ENCODE results near the gene ATP8B4. TPM values are rescaled to one million over a fixed set of nuclear protein-coding genes. Genes with fewer than 3 reads are reported as not detected.

The ATP8B4 gene
- total and polyA plus RNA-seq, 2 donors (not counting 1 experiment from before 2014, with no cell fraction given), result 0.42 TPM; not detected in 1

DNA sequence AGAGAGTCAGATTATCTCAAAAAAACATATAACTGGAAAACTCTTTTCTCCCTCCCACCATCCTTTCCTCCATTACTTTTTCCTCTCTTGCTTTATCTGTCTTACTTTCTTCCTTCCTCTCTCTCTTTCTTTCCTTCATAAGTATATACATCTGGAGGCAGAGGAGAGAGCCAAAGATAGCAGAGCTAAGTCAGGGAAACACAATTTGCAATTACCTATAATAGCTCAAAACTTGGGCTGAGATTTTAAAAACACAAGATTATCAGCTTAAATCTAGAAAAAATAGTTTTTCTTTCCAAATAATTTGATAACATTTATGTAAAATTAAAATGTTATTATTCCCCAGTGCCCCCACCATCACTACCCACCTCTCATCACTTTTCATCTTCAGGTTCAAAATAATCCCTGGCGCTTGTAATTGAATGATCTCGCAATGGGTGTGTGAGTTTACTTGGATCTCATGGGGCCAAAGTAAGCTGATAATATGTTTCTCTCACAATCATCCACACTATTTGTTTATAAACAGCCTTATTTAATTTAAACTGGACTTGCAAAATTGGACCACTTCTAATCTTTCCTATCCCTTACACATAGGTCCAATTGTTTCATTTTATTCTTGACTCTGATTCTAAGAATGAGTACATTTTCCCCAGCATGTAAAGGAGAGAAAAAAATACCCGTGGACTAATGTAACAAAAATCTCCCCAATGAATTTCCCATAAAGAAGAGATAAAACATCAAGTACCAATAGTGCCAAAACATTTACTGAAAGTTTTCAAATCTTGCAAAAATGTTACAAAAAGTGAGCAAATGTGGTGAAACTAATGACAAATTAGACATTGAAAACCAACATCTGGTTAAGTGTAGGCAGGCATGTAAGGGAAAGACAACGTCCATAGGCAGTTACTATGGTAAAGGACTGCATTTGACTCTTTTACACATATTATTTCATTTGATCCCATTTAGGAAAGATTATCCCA lies 261.2 kb downstream of the ATP8B4 start:
- Mint-ChIP-seq H3K27ac (no peak overlapping the region), H3K27me3 (no peaks in the 10 kb centered on the region), H3K9me3 (ENCODE audit: insufficient read depth) (no peaks in the 10 kb centered on the region), H3K4me1 (no peaks in the 10 kb centered on the region), H3K4me3 (no peak overlapping the region)
- Histone ChIP-seq H3K79me2 (ENCODE audit: control insufficient read depth, insufficient read depth, low read length) (no peaks in the 10 kb centered on the region), H2AFZ (ENCODE audit: insufficient read depth, low read depth, low read length, poor library complexity, severe bottlenecking) (no peak overlapping the region), H3K4me2 (replicated peaks; ENCODE audit: low read depth, low read length, poor library complexity, severe bottlenecking) (no peak overlapping the region), H3K36me3 (replicated peaks in 1 of 2; ENCODE audit: control extremely low read depth in 1 of 2, control insufficient read depth in 1 of 2, extremely low read depth in 1 of 2, insufficient read depth in 2 of 2, low read length in 1 of 2) (no peaks in the 10 kb centered on the region), H3K4me3 (ENCODE audit: control extremely low read depth in 1 of 5, extremely low read depth in 1 of 5, insufficient read depth in 1 of 5, low read depth in 2 of 5, low read length in 4 of 5) (no peak overlapping the region), H4K20me1 (ENCODE audit: control insufficient read depth, insufficient read depth, low read length, poor library complexity, severe bottlenecking) (no peaks in the 10 kb centered on the region), H3K27ac (ENCODE audit: low read length in 2 of 2) (no peak overlapping the region), H3K9me3 (ENCODE audit: control extremely low read depth in 1 of 3, control insufficient read depth in 2 of 3, insufficient read depth in 1 of 3, low read length in 2 of 3) (no peaks in the 10 kb centered on the region), H3K27me3 (replicated peaks in 1 of 4; ENCODE audit: control extremely low read depth in 1 of 4, control insufficient read depth in 3 of 4, insufficient read depth in 4 of 4, low read length in 3 of 4) (no peaks in the 10 kb centered on the region), H3K4me1 (ENCODE audit: control insufficient read depth in 2 of 2, insufficient read depth in 2 of 2, low read length in 2 of 2) (no peaks in the 10 kb centered on the region), H3K9ac (ENCODE audit: low read length) (no peak overlapping the region)
- no peak for DNase-seq
- no peak for TF ChIP-seq EZH2 (IDR thresholded peaks at IDR 0.05; ENCODE audit: borderline replicate concordance, insufficient read depth, low read depth, low read length, poor library complexity, severe bottlenecking)
- TF ChIP-seq, protein P1, sequence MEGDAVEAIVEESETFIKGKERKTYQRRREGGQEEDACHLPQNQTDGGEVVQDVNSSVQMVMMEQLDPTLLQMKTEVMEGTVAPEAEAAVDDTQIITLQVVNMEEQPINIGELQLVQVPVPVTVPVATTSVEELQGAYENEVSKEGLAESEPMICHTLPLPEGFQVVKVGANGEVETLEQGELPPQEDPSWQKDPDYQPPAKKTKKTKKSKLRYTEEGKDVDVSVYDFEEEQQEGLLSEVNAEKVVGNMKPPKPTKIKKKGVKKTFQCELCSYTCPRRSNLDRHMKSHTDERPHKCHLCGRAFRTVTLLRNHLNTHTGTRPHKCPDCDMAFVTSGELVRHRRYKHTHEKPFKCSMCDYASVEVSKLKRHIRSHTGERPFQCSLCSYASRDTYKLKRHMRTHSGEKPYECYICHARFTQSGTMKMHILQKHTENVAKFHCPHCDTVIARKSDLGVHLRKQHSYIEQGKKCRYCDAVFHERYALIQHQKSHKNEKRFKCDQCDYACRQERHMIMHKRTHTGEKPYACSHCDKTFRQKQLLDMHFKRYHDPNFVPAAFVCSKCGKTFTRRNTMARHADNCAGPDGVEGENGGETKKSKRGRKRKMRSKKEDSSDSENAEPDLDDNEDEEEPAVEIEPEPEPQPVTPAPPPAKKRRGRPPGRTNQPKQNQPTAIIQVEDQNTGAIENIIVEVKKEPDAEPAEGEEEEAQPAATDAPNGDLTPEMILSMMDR (IDR thresholded peaks at IDR 0.05), result no peak
- ATAC-seq (ENCODE audit: low read depth), result no peak
- ChIA-PET POLR2A (no interaction called here), CTCF (no interaction called here)
- intact Hi-C loops (cut with micrococcal nuclease), result no loop called here
- no CpG with 5 or more reads among the region's 4 CpGs for WGBS (ENCODE audit: insufficient coverage)

Measured in B cell (primary cell).